ENCODE data around the gene TEX2. TPM values are rescaled to one million over a fixed set of nuclear protein-coding genes. Genes with fewer than 3 reads are reported as not detected.
A peak's percentile ranks its signal among the peaks of the same experiment; 100 is the strongest.

The TEX2 gene
- total and polyA plus RNA-seq, 2 of the 13 experiments (the other 11 are each of a cell fraction or from before 2014, with no cell fraction given) = 21.4 to 37.7 TPM

- TF ChIP-seq ZNF136 (CRISPR knock-in tag; IDR thresholded peaks at IDR 0.05; ENCODE audit: low read depth) (no peak), ZSCAN9 (CRISPR knock-in tag; IDR thresholded peaks at IDR 0.05; ENCODE audit: borderline replicate concordance) (no peak), SATB2 (CRISPR knock-in tag; IDR thresholded peaks at IDR 0.05) (no peak), TCF7 (IDR thresholded peaks at IDR 0.05; ENCODE audit: low read depth) (peak; percentile 55; the same call in 1 of the 2 replicates), PHF8 (CRISPR knock-in tag; IDR thresholded peaks at IDR 0.05) (no peak), GFI1 (CRISPR knock-in tag; IDR thresholded peaks at IDR 0.05; ENCODE audit: borderline replicate concordance) (peak; percentile 96), TAF1 (CRISPR knock-in tag; IDR thresholded peaks at IDR 0.05) (no peak), KLF16 (CRISPR knock-in tag; IDR thresholded peaks at IDR 0.05) (peak in 1 of 2 experiments; percentile 40; a peak in 1 of 4 replicates), CBX1 (IDR thresholded peaks at IDR 0.05; ENCODE audit: low read depth) (no peak), FOXJ3 (CRISPR knock-in tag; IDR thresholded peaks at IDR 0.05; ENCODE audit: borderline replicate concordance) (0 out of 2 replicates have a peak, but pooled peaks have one; percentile 48), ZBTB7B (CRISPR knock-in tag; IDR thresholded peaks at IDR 0.05) (no peak), ZNF292 (CRISPR knock-in tag; IDR thresholded peaks at IDR 0.05; ENCODE audit: borderline replicate concordance, low read depth) (no peak), HDAC1 (CRISPR knock-in tag; IDR thresholded peaks at IDR 0.05) (peak; percentile 59; the same call in 1 of the 2 replicates), SOX13 (IDR thresholded peaks at IDR 0.05) (no peak), SOX13 (CRISPR knock-in tag; conservative IDR thresholded peaks at IDR 0.05 in 1 of 2, IDR thresholded peaks at IDR 0.05 in 1 of 2) (peak in 1 of 2 experiments; percentile 75; a peak in 2 of 4 replicates), RCOR2 (CRISPR knock-in tag; IDR thresholded peaks at IDR 0.05) (peak; percentile 83), NFAT5 (CRISPR knock-in tag; IDR thresholded peaks at IDR 0.05) (no peak), ZBTB34 (CRISPR knock-in tag; IDR thresholded peaks at IDR 0.05) (no peak), MED1 (CRISPR knock-in tag; IDR thresholded peaks at IDR 0.05) (peak; percentile 42; the same call in 1 of the 2 replicates), ZNF709 (CRISPR knock-in tag; IDR thresholded peaks at IDR 0.05) (no peak), KDM1A (CRISPR knock-in tag; IDR thresholded peaks at IDR 0.05) (peak; percentile 59; the same call in 1 of the 2 replicates), CTCF (CRISPR knock-in tag; IDR thresholded peaks at IDR 0.05) (no peak), SAP130 (CRISPR knock-in tag; IDR thresholded peaks at IDR 0.05; ENCODE audit: low read depth) (peak; percentile 80)
These were observed 142.8 kb downstream of the TEX2 start (continued) for GRCh38 chr17:64120159-64120810.

All from HepG2 (cell line).